ENCODE measurements around the gene IL17C. TPM values are rescaled to one million over a fixed set of nuclear protein-coding genes. Genes with fewer than 3 reads are reported as not detected.
A peak's percentile ranks its signal among the peaks of the same experiment; 100 is the strongest.

IL17C gene
- total RNA-seq, 6 donors from 2014 or later: 0.40 to 0.76 TPM; not detected in 4

- DNase-seq (peak in 1 of 2 donors; percentile 61), ATAC-seq (ENCODE audit: low FRiP score in 2 of 2) (no peak)
- Histone ChIP-seq H3K27ac (no peak overlapping the region), H3K4me3 (no peak overlapping the region), H3K36me3 (peaks cover 0 to 58% (median 46%) of the 10 kb centered on the region in 4 donors), H3K4me1 (peaks cover 6 to 8% (median 7%) of the 10 kb centered on the region in 4 donors), H3K27me3 (no peaks in the 10 kb centered on the region), H3K9me3 (no peaks in the 10 kb centered on the region)
- WGBS, 2 donors: 88% methylated on average over 20 to 25 of the region's 25 CpGs
- TF ChIP-seq POLR2AphosphoS5 (IDR thresholded peaks at IDR 0.05): no peak
- TF ChIP-seq, protein P1, sequence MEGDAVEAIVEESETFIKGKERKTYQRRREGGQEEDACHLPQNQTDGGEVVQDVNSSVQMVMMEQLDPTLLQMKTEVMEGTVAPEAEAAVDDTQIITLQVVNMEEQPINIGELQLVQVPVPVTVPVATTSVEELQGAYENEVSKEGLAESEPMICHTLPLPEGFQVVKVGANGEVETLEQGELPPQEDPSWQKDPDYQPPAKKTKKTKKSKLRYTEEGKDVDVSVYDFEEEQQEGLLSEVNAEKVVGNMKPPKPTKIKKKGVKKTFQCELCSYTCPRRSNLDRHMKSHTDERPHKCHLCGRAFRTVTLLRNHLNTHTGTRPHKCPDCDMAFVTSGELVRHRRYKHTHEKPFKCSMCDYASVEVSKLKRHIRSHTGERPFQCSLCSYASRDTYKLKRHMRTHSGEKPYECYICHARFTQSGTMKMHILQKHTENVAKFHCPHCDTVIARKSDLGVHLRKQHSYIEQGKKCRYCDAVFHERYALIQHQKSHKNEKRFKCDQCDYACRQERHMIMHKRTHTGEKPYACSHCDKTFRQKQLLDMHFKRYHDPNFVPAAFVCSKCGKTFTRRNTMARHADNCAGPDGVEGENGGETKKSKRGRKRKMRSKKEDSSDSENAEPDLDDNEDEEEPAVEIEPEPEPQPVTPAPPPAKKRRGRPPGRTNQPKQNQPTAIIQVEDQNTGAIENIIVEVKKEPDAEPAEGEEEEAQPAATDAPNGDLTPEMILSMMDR (IDR thresholded peaks at IDR 0.05): no peak
- TF ChIP-seq EP300 (IDR thresholded peaks at IDR 0.05): no peak
- TF ChIP-seq POLR2A (IDR thresholded peaks at IDR 0.05): no peak
Measured at GRCh38 chr16:88656291-88656980, 18.1 kb downstream of the IL17C start.

- H3K4me3 ChIP-seq: no peak overlapping the region
- peaks cover 5 to 10% (median 7%) of the 10 kb centered on the region in 4 donors for H3K4me1 ChIP-seq
- H3K27ac ChIP-seq: no peak overlapping the region
- WGBS, 2 donors: 40 to 95% methylated on average over 1 to 19 of the region's 19 CpGs
- no peak for ATAC-seq (ENCODE audit: low FRiP score in 2 of 2)
- TF ChIP-seq, protein P1 (IDR thresholded peaks at IDR 0.05): no peak
- no peak for TF ChIP-seq EP300 (IDR thresholded peaks at IDR 0.05)
- TF ChIP-seq POLR2A (IDR thresholded peaks at IDR 0.05): no peak
- no peak for TF ChIP-seq POLR2AphosphoS5 (IDR thresholded peaks at IDR 0.05)
- peak in 1 of 2 donors; percentile 76 for DNase-seq
- H3K36me3 ChIP-seq: peaks cover 0 to 58% (median 46%) of the 10 kb centered on the region in 4 donors
- no peaks in the 10 kb centered on the region for H3K9me3 ChIP-seq
- H3K27me3 ChIP-seq: no peaks in the 10 kb centered on the region
Measured at GRCh38 chr16:88657371-88657770, 19.0 kb downstream of the IL17C start.

DNA sequence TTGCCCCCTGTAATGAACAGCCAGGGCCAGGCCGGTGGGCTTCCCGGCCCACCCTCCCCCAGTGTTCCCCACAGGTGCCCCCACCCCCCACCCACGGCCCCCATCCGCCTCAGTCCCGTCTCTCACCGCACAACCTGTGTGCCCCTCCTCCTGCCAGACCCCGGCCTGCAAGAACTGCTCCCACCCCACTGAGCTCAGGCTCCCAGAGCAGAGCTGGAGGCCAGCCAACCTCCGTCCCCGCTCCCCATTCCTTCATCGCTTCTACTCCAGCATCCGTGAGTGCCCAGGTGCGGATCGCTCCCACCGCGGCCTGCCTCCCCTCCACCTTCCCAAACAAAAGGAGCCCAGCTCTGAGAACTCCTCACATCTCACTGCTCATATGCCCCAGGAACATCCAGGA lies 20.3 kb downstream of the IL17C start:
- Histone ChIP-seq H3K27ac (no peak overlapping the region), H3K4me1 (peaks cover 5 to 11% (median 9%) of the 10 kb centered on the region in 4 donors), H3K27me3 (no peaks in the 10 kb centered on the region), H3K36me3 (peaks cover 0 to 49% (median 40%) of the 10 kb centered on the region in 4 donors), H3K9me3 (no peaks in the 10 kb centered on the region), H3K4me3 (no peak overlapping the region)
- ATAC-seq (ENCODE audit: low FRiP score in 2 of 2) (no peak), DNase-seq (peak in 1 of 2 donors; percentile 42)
- WGBS, 2 donors: 91 to 95% methylated on average over 15 of the region's 15 CpGs
- no peak for TF ChIP-seq EP300 (IDR thresholded peaks at IDR 0.05)
- TF ChIP-seq, protein P1 (IDR thresholded peaks at IDR 0.05): no peak
- TF ChIP-seq POLR2AphosphoS5 (IDR thresholded peaks at IDR 0.05): no peak
- TF ChIP-seq POLR2A (IDR thresholded peaks at IDR 0.05): no peak

GRCh38 chr16:88659160-88659559 lies 20.8 kb downstream of the IL17C start:
- H3K9me3 ChIP-seq: no peaks in the 10 kb centered on the region
- H3K27me3 ChIP-seq: no peaks in the 10 kb centered on the region
- no peak overlapping the region for H3K4me3 ChIP-seq
- H3K36me3 ChIP-seq: peaks cover 0 to 45% (median 37%) of the 10 kb centered on the region in 4 donors
- DNase-seq (peak in 1 of 2 donors; percentile 46), ATAC-seq (ENCODE audit: low FRiP score in 2 of 2) (no peak)
- no peak for TF ChIP-seq EP300 (IDR thresholded peaks at IDR 0.05)
- TF ChIP-seq POLR2A (IDR thresholded peaks at IDR 0.05): no peak
- TF ChIP-seq, protein P1 (IDR thresholded peaks at IDR 0.05): no peak
- TF ChIP-seq POLR2AphosphoS5 (IDR thresholded peaks at IDR 0.05): no peak
- peaks cover 8 to 15% (median 13%) of the 10 kb centered on the region in 4 donors for H3K4me1 ChIP-seq
- 92 to 95% methylated on average over 15 to 25 of the region's 25 CpGs for WGBS, 2 donors
- no peak overlapping the region for H3K27ac ChIP-seq

Data from upper lobe of left lung (tissue), 6 donors.